ENCODE measurements around the gene GLMN. TPM values are rescaled to one million over a fixed set of nuclear protein-coding genes. Genes with fewer than 3 reads are reported as not detected.

GLMN gene
- total RNA-seq, 1 experiment from 2014 or later = 23.6 TPM

GRCh38 chr1:92211166-92211565 lies 87.6 kb downstream of the GLMN start:
- Histone ChIP-seq H3K27me3 (ENCODE audit: insufficient read depth, low read length) (no peaks in the 10 kb centered on the region), H4K5ac (ENCODE audit: insufficient read length, low read depth, low read length) (no peak overlapping the region), H2AFZ (ENCODE audit: low read length) (no peak overlapping the region), H3T11ph (ENCODE audit: low read length) (no peak overlapping the region), H3K56ac (ENCODE audit: insufficient read length, low read depth, low read length) (no peak overlapping the region), H3K9ac (ENCODE audit: extremely low read depth, insufficient read length, low read length) (no peak overlapping the region), H3K18ac (ENCODE audit: insufficient read length, low read depth, low read length) (no peak overlapping the region), H4K8ac (replicated peaks; ENCODE audit: insufficient read length, low read depth, low read length) (no peak overlapping the region), H4K91ac (ENCODE audit: insufficient read length, low read depth, low read length) (no peak overlapping the region), H3K23ac (ENCODE audit: insufficient read length, low read depth, low read length) (no peak overlapping the region), H3K23me2 (ENCODE audit: insufficient read length, low read depth, low read length, poor library complexity, severe bottlenecking) (no peaks in the 10 kb centered on the region), H3K9me3 (ENCODE audit: control insufficient read depth, low read depth, low read length) (no peaks in the 10 kb centered on the region), H4K20me1 (ENCODE audit: control insufficient read depth, insufficient read depth, insufficient read length) (no peaks in the 10 kb centered on the region), H2BK15ac (ENCODE audit: low read depth, low read length) (no peak overlapping the region), H3K27ac (ENCODE audit: insufficient read length, low read depth, low read length) (no peak overlapping the region), H3K4me1 (ENCODE audit: insufficient read depth, low read length) (no peaks in the 10 kb centered on the region), H2BK120ac (ENCODE audit: low read depth, low read length, poor library complexity, severe bottlenecking) (no peak overlapping the region), H3K79me2 (ENCODE audit: insufficient read depth, low read length) (no peaks in the 10 kb centered on the region), H2AK5ac (ENCODE audit: insufficient read length, low read length) (no peak overlapping the region), H2BK5ac (ENCODE audit: insufficient read length, low read length) (no peak overlapping the region), H3K4ac (ENCODE audit: low read depth, low read length) (no peak overlapping the region), H2BK20ac (ENCODE audit: low read depth, low read length, poor library complexity, severe bottlenecking) (no peak overlapping the region), H2BK12ac (ENCODE audit: insufficient read length, low read depth, low read length) (no peak overlapping the region), H3K4me2 (ENCODE audit: insufficient read depth, insufficient read length, low read length) (no peak overlapping the region), H3K14ac (ENCODE audit: insufficient read depth, low read length) (no peak overlapping the region), H3K79me1 (ENCODE audit: insufficient read depth, low read depth, low read length, poor library complexity, severe bottlenecking) (no peaks in the 10 kb centered on the region)
- Mint-ChIP-seq H3K4me1 (peaks cover 0 to 2% of the 10 kb centered on the region in 2 experiments; a peak in 1 of 4 replicates), H3K27me3 (ENCODE audit: low read depth) (no peaks in the 10 kb centered on the region; the same call in 1 of the 2 replicates), H3K36me3 (ENCODE audit: insufficient read depth in 1 of 3, low read depth in 3 of 3) (no peaks in the 10 kb centered on the region), H3K4me3 (no peak overlapping the region), H3K9me3 (peaks cover 0 to 2% of the 10 kb centered on the region in 2 experiments; a peak in 1 of 5 replicates), H3K27ac (no peak overlapping the region)
- no peak for DNase-seq
- no CpG with 5 or more reads among the region's 2 CpGs for WGBS (ENCODE audit: extremely low coverage, insufficient read length, low lambda C conversion rate)
- TF ChIP-seq CTCF (conservative IDR thresholded peaks at IDR 0.05) = no peak
